ENCODE results near the gene RANGAP1.

The RANGAP1 gene

DNA sequence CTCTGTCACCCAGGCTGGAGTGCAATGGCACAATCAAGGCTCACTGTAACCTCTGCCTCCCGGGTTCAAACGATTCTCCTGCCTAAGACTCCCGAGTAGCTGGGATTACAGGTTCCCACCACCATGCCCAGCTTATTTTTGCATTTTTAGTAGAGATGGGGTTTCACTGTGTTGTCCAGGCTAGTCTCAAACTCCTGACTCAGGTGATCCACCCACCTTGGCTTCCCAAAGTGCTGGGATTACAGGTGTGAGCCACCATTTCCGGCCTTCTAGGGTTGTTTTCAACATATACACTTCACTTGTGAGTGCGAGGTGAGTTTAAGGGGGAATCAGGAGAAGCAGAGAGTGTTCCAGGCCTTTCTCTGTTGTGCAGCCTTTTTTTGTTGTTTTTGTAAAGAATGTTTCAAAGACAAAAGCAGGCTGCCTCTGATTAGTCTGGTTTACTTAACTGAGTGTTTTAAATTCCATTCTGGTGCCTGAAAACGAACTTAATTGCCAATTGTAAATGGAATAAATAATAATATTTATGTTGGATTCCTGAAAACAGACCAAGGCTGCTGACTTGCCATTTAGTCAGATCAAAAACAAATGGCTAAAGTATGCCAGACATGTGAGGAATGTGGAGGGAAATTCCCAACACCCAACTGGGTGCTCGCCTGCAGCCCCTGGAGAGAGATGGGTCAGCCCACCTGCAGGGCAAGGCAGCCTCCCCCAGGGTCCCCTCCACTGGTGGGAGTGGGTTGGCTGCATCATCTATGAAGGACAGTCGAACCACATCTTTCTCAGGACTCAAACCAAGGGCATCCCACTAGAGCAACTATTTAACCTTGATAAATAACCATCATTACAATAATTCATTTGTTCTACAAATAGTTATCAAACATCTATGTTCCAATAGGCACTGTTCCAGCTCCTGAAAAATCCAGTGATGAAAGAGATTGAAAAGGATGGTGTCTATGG lies 4.6 kb upstream of the RANGAP1 start:
- peaks cover 4% of the 10 kb centered on the region; the same call in 1 of the 2 replicates for H3K36me3 ChIP-seq (ENCODE audit: insufficient read depth, low read length)
- no peak overlapping the region for H3K27ac ChIP-seq (ENCODE audit: low read length)

DNA sequence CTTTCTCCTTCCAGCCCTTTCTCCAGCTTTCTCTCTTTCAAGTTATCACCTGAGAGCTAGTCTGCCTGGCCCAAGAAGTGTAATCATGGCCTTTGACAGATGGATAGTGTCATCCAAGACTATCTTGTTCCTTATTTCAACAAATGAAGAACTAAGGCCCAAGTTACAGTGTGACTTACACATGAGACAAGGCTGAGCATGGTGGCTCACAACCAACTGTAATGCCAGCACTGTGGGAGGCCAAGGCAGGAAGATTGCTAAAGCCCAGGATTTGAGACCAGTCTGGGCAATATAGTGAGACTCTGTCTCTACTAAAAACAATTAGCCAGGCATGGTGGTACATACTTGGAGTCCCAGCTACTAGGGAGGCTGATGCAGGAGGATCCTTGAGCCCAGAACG lies 3.7 kb upstream of the RANGAP1 start:
- H3K9ac ChIP-seq (ENCODE audit: low read depth, low read length), result no peak overlapping the region
- TF ChIP-seq EZH2 (IDR thresholded peaks at IDR 0.05; ENCODE audit: borderline replicate concordance, low read depth, low read length, severe bottlenecking), result no peak
- TF ChIP-seq, protein P1, sequence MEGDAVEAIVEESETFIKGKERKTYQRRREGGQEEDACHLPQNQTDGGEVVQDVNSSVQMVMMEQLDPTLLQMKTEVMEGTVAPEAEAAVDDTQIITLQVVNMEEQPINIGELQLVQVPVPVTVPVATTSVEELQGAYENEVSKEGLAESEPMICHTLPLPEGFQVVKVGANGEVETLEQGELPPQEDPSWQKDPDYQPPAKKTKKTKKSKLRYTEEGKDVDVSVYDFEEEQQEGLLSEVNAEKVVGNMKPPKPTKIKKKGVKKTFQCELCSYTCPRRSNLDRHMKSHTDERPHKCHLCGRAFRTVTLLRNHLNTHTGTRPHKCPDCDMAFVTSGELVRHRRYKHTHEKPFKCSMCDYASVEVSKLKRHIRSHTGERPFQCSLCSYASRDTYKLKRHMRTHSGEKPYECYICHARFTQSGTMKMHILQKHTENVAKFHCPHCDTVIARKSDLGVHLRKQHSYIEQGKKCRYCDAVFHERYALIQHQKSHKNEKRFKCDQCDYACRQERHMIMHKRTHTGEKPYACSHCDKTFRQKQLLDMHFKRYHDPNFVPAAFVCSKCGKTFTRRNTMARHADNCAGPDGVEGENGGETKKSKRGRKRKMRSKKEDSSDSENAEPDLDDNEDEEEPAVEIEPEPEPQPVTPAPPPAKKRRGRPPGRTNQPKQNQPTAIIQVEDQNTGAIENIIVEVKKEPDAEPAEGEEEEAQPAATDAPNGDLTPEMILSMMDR (IDR thresholded peaks at IDR 0.05; ENCODE audit: borderline replicate concordance, extremely low read depth, low read length, poor library complexity, severe bottlenecking), result no peak
- H3K79me2 ChIP-seq (ENCODE audit: insufficient read depth, low read length), result peaks cover 13% of the 10 kb centered on the region
- no peaks in the 10 kb centered on the region for H3K9me3 ChIP-seq (ENCODE audit: insufficient read depth, low read length, severe bottlenecking)
- peaks cover 16% of the 10 kb centered on the region for H3K4me1 ChIP-seq (ENCODE audit: insufficient read depth, low read length)
- no peaks in the 10 kb centered on the region for H3K27me3 ChIP-seq (ENCODE audit: insufficient read depth, low read length, poor library complexity)
- no peak overlapping the region for H3K27ac ChIP-seq (ENCODE audit: low read length)
- peaks cover 10% of the 10 kb centered on the region for H3K36me3 ChIP-seq (ENCODE audit: insufficient read depth, low read length)
- no peak overlapping the region for H3K4me2 ChIP-seq (ENCODE audit: insufficient read depth, low read length)
- no peaks in the 10 kb centered on the region for H4K20me1 ChIP-seq (ENCODE audit: insufficient read depth, low read length)
- H2AFZ ChIP-seq (ENCODE audit: low read depth, low read length), result no peak overlapping the region
- H3K4me3 ChIP-seq (ENCODE audit: low read depth in 1 of 2, low read length in 2 of 2), result no peak overlapping the region
- DNase-seq, result no peak
- no peak for ATAC-seq (ENCODE audit: insufficient read depth, low read depth)

More for the DNA sequence above, 4.6 kb upstream of the RANGAP1 start:
- DNase-seq, result no peak
- no peak for TF ChIP-seq EZH2 (IDR thresholded peaks at IDR 0.05; ENCODE audit: borderline replicate concordance, low read depth, low read length, severe bottlenecking)
- H3K27me3 ChIP-seq (ENCODE audit: insufficient read depth, low read length, poor library complexity), result no peaks in the 10 kb centered on the region
- H3K4me3 ChIP-seq (ENCODE audit: low read depth in 1 of 2, low read length in 2 of 2), result no peak overlapping the region
- peaks cover 10% of the 10 kb centered on the region for H3K4me1 ChIP-seq (ENCODE audit: insufficient read depth, low read length)
- H2AFZ ChIP-seq (ENCODE audit: low read depth, low read length), result no peak overlapping the region; the same call in 1 of the 2 replicates
- H3K79me2 ChIP-seq (ENCODE audit: insufficient read depth, low read length), result peaks cover 5% of the 10 kb centered on the region
- H4K20me1 ChIP-seq (ENCODE audit: insufficient read depth, low read length), result no peaks in the 10 kb centered on the region
- no peak overlapping the region for H3K4me2 ChIP-seq (ENCODE audit: insufficient read depth, low read length)
- ATAC-seq (ENCODE audit: insufficient read depth, low read depth), result no peak
- H3K9me3 ChIP-seq (ENCODE audit: insufficient read depth, low read length, severe bottlenecking), result no peaks in the 10 kb centered on the region
- H3K9ac ChIP-seq (ENCODE audit: low read depth, low read length), result no peak overlapping the region

DNA sequence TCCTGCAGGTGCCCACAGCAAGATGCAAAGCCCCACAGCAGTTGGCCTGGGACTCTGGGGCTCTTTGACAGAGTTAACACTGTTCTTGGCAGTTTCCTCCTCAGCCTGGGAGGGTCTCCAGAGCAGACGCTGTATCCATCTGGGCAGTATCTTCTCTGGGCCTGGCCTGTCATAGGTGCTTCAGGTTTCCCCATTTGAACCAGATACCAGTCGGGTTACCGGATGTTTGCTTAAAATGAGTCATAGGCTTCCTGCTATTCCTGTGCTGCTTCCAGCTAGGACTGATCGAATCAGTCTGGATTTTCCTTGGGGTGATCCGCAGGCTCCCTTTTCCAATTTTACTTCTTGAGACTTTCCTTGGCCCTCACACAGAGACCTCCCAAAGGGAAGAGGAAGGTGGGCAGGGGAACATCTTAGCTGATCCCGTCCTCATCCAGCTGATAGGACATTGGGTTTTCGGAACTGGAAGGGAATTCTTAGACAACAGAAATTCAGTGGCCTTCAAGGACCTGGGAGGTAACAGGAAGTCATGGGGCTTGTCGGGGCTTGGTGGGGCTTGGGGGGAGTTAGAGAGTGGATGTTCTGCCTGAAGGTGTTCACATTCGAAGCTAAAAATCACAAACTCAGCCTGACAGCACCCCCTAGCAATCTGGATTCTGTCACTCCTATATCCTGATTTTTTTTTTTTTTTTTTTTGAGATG lies 2.4 kb upstream of the RANGAP1 start:
- TF ChIP-seq, protein P1 (IDR thresholded peaks at IDR 0.05; ENCODE audit: borderline replicate concordance, extremely low read depth, low read length, poor library complexity, severe bottlenecking), result no peak
- no peak for TF ChIP-seq EZH2 (IDR thresholded peaks at IDR 0.05; ENCODE audit: borderline replicate concordance, low read depth, low read length, severe bottlenecking)
- H3K79me2 ChIP-seq (ENCODE audit: insufficient read depth, low read length), result peaks cover 26% of the 10 kb centered on the region
- H3K36me3 ChIP-seq (ENCODE audit: insufficient read depth, low read length), result peaks cover 20% of the 10 kb centered on the region
- no peaks in the 10 kb centered on the region for H3K27me3 ChIP-seq (ENCODE audit: insufficient read depth, low read length, poor library complexity)
- no peaks in the 10 kb centered on the region for H3K9me3 ChIP-seq (ENCODE audit: insufficient read depth, low read length, severe bottlenecking)
- peaks cover 26% of the 10 kb centered on the region for H3K4me1 ChIP-seq (ENCODE audit: insufficient read depth, low read length)
- no peak for ATAC-seq (ENCODE audit: insufficient read depth, low read depth)
- no peak overlapping the region for H3K4me2 ChIP-seq (ENCODE audit: insufficient read depth, low read length)
- no peak for DNase-seq
- no peak overlapping the region for H3K4me3 ChIP-seq (ENCODE audit: low read depth in 1 of 2, low read length in 2 of 2)
- no peak overlapping the region for H3K9ac ChIP-seq (ENCODE audit: low read depth, low read length)
- peak overlapping the region; percentile 38; the same call in 1 of the 2 replicates for H2AFZ ChIP-seq (ENCODE audit: low read depth, low read length)
- H4K20me1 ChIP-seq (ENCODE audit: insufficient read depth, low read length), result peaks cover 4% of the 10 kb centered on the region; the same call in 1 of the 2 replicates
- H3K27ac ChIP-seq (ENCODE audit: low read length), result no peak overlapping the region

Measured in DND-41 (cell line).